Measurements from ENCODE around the gene LPA. TPM values are rescaled to one million over a fixed set of nuclear protein-coding genes. Genes with fewer than 3 reads are reported as not detected.

The LPA gene
- total and polyA plus RNA-seq, 2 of the 8 experiments (the other 6 are each of a cell fraction or from before 2014, with no cell fraction given) = 0.39 TPM; not detected in 1

- Histone ChIP-seq H2AK5ac (ENCODE audit: low read depth, low read length) (no peak overlapping the region), H4K5ac (ENCODE audit: insufficient read length, low read depth, low read length) (no peak overlapping the region), H3K27ac (ENCODE audit: low read depth, low read length) (no peak overlapping the region), H4K8ac (ENCODE audit: extremely low read depth, insufficient read depth, low read length) (no peak overlapping the region), H3K4me3 (ENCODE audit: extremely low read depth in 1 of 4, insufficient read depth in 2 of 4, low read depth in 3 of 4, low read length in 4 of 4) (no peak overlapping the region), H3K18ac (ENCODE audit: extremely low read depth, low read length) (no peak overlapping the region), H2BK120ac (replicated peaks; ENCODE audit: low read depth, low read length) (no peak overlapping the region), H3K4me1 (replicated peaks in 1 of 4; ENCODE audit: control insufficient read depth in 3 of 4, insufficient read depth in 4 of 4, low read length in 3 of 4) (no peaks in the 10 kb centered on the region), H3K27me3 (replicated peaks in 1 of 4; ENCODE audit: control insufficient read depth in 3 of 4, extremely low read depth in 1 of 4, insufficient read depth in 3 of 4, low read length in 3 of 4) (no peaks in the 10 kb centered on the region), H2BK12ac (ENCODE audit: low read depth, low read length) (no peak overlapping the region), H3K79me1 (ENCODE audit: low read depth, low read length) (no peaks in the 10 kb centered on the region), H3K9me3 (ENCODE audit: insufficient read depth in 2 of 2, low read depth in 1 of 2, low read length in 1 of 2) (peaks cover 69 to 72% of the 10 kb centered on the region in 2 experiments), H2BK5ac (ENCODE audit: low read depth, low read length) (no peak overlapping the region), H3K56ac (replicated peaks; ENCODE audit: insufficient read length, low read depth, low read length) (no peak overlapping the region), H3K23ac (ENCODE audit: insufficient read length) (no peak overlapping the region), H3K14ac (ENCODE audit: insufficient read length) (no peak overlapping the region), H4K91ac (replicated peaks; ENCODE audit: insufficient read length, low read length) (no peak overlapping the region), H2AFZ (ENCODE audit: low read length) (no peak overlapping the region), H2BK15ac (ENCODE audit: low read length) (no peak overlapping the region), H2BK20ac (ENCODE audit: low read length) (no peak overlapping the region), H4K20me1 (replicated peaks in 1 of 2; ENCODE audit: control insufficient read depth in 1 of 2, insufficient read depth in 2 of 2, low read length in 2 of 2) (no peaks in the 10 kb centered on the region), H3K79me2 (ENCODE audit: control insufficient read depth in 1 of 2, insufficient read depth in 2 of 2, low read length in 2 of 2) (no peaks in the 10 kb centered on the region), H3K9ac (replicated peaks in 1 of 4; ENCODE audit: extremely low read depth in 1 of 4, low read depth in 3 of 4, low read length in 3 of 4) (no peak overlapping the region), H3K4ac (replicated peaks; ENCODE audit: insufficient read length, low read depth, low read length) (no peak overlapping the region), H3K36me3 (ENCODE audit: control insufficient read depth in 2 of 4, insufficient read depth in 4 of 4, low read length in 3 of 4) (no peaks in the 10 kb centered on the region), H3K23me2 (ENCODE audit: low read depth, low read length) (no peaks in the 10 kb centered on the region), H3K4me2 (ENCODE audit: insufficient read depth in 1 of 2, low read depth in 2 of 2, low read length in 2 of 2) (no peak overlapping the region)
- 61% methylated on average over 4 of the region's 4 CpGs; no CpG with 5 or more reads in 1 of the 2 experiments for WGBS, 2 experiments (ENCODE audit: extremely low coverage in 1 of 2, insufficient coverage in 1 of 2, insufficient read length in 1 of 2, insufficient replicate concordance in 2 of 2, low coverage in 1 of 2, low lambda C conversion rate in 2 of 2, missing lambda C conversion rate in 1 of 2)
- no peak for TF ChIP-seq POU5F1 (IDR thresholded peaks at IDR 0.05; ENCODE audit: low read depth, low read length)
- no peak for TF ChIP-seq SRF (IDR thresholded peaks at IDR 0.05; ENCODE audit: low read depth, low read length)
- no peak for TF ChIP-seq ZNF274 (IDR thresholded peaks at IDR 0.05; ENCODE audit: borderline replicate concordance, extremely low read depth, low read length)
- no peak for TF ChIP-seq EGR1 (IDR thresholded peaks at IDR 0.05; ENCODE audit: borderline replicate concordance, low read depth, low read length)
- TF ChIP-seq SAP30 (IDR thresholded peaks at IDR 0.05; ENCODE audit: insufficient read depth, insufficient replicate concordance, low read length) = no peak
- TF ChIP-seq SUZ12 (IDR thresholded peaks at IDR 0.05; ENCODE audit: low read length) = no peak
- TF ChIP-seq NRF1 (IDR thresholded peaks at IDR 0.05; ENCODE audit: low read depth, low read length) = no peak
- TF ChIP-seq JUND (IDR thresholded peaks at IDR 0.05; ENCODE audit: low read length) = no peak
- TF ChIP-seq KDM1A (IDR thresholded peaks at IDR 0.05; ENCODE audit: borderline replicate concordance, low read length) = no peak
- TF ChIP-seq TEAD4 (IDR thresholded peaks at IDR 0.05; ENCODE audit: low read depth, low read length) = no peak
- TF ChIP-seq JUN (IDR thresholded peaks at IDR 0.05; ENCODE audit: low read depth, low read length) = no peak
- ChIA-PET CTCF (ENCODE audit: partially characterized antibody) (no interaction called here), POLR2A (ENCODE audit: partially characterized antibody) (no interaction called here)
- FAIRE-seq (no peak), DNase-seq (ENCODE audit: low read depth in 1 of 2, low spot score in 2 of 2) (no peak)
Observed at GRCh38 chr6:160586374-160586773, 77.7 kb downstream of the LPA start.
